ENCODE measurements around the gene NLRP6. TPM values are rescaled to one million over a fixed set of nuclear protein-coding genes. Genes with fewer than 3 reads are reported as not detected.
"Not testable (repeated sequence)": the region's sequence is repeated elsewhere in the genome, so short reads cannot be mapped to it uniquely, and the experiment has no call there.

NLRP6 gene
- total RNA-seq, 1 donor from 2014 or later: 0.36 TPM

- ATAC-seq (no peak), DNase-seq (ENCODE audit: low spot score) (peak; percentile 51)
- intact Hi-C loops (cut with DNase I): no loop called here
Observed at GRCh38 chr11:330307-330693, 52.1 kb downstream of the NLRP6 start.

GRCh38 chr11:330694-331357 lies 52.6 kb downstream of the NLRP6 start:
- intact Hi-C loops (cut with DNase I): no loop called here
- peak; percentile 58 for DNase-seq (ENCODE audit: low spot score)
- ATAC-seq: no peak

- ATAC-seq (no peak), DNase-seq (ENCODE audit: low spot score) (peak; percentile 53)
- intact Hi-C loops (cut with DNase I): no loop called here
Observed at GRCh38 chr11:331358-332060, 53.3 kb downstream of the NLRP6 start.

- ATAC-seq (no peak), DNase-seq (ENCODE audit: low spot score) (peak; percentile 54)
- intact Hi-C loops (cut with DNase I): no loop called here
Observed at GRCh38 chr11:332651-333480, 54.7 kb downstream of the NLRP6 start.

- peak; percentile 51 for DNase-seq (ENCODE audit: low spot score)
- ATAC-seq; intact Hi-C loops (cut with DNase I): not testable (repeated sequence)
Observed at GRCh38 chr11:333616-334263, 55.5 kb downstream of the NLRP6 start.

GRCh38 chr11:334264-334994 lies 56.2 kb downstream of the NLRP6 start:
- no peak for ATAC-seq
- DNase-seq (ENCODE audit: low spot score): peak; percentile 57
- intact Hi-C loops (cut with DNase I): no loop called here

Other genes starting within 250 kb of the NLRP6 start
- not detected for gene SCGB1C1, start 85.3 kb upstream of the NLRP6 start, total RNA-seq
- gene BET1L, start 71.0 kb upstream of the NLRP6 start, total RNA-seq: 48.1 TPM
- gene RIC8A, start 70.7 kb upstream of the NLRP6 start, total RNA-seq: 74.7 TPM
- gene SIRT3, start 42.1 kb upstream of the NLRP6 start, total RNA-seq: 21.7 TPM
- 79.4 TPM for gene PSMD13, start 41.4 kb upstream of the NLRP6 start, total RNA-seq
- 60.3 TPM for gene PGGHG, start 10.7 kb downstream of the NLRP6 start, total RNA-seq
- gene IFITM5, start 21.1 kb downstream of the NLRP6 start, total RNA-seq: not detected
- 853 TPM for gene IFITM2, start 29.4 kb downstream of the NLRP6 start, total RNA-seq
- gene IFITM1, start 35.6 kb downstream of the NLRP6 start, total RNA-seq: 344 TPM
- gene IFITM3, start 42.5 kb downstream of the NLRP6 start, total RNA-seq: 1,044 TPM
- 32.2 TPM for gene B4GALNT4, start 91.1 kb downstream of the NLRP6 start, total RNA-seq
- gene PKP3, start 115.8 kb downstream of the NLRP6 start, total RNA-seq: 0.49 TPM
- gene SIGIRR, start 136.6 kb downstream of the NLRP6 start, total RNA-seq: 51.6 TPM
- 0.98 TPM for gene ANO9, start 163.6 kb downstream of the NLRP6 start, total RNA-seq
- gene PTDSS2, start 171.9 kb downstream of the NLRP6 start, total RNA-seq: 33.1 TPM
- gene RNH1, start 228.8 kb downstream of the NLRP6 start, total RNA-seq: 134 TPM